ENCODE measurements around the gene SLC30A4.

Gene SLC30A4

GRCh38 chr15:45473068-45473467, 49.5 kb downstream of the SLC30A4 start:
- Histone ChIP-seq H3K23ac (ENCODE audit: low read length in 2 of 2) (no peak overlapping the region), H2BK120ac (ENCODE audit: low read depth, low read length) (no peak overlapping the region), H4K91ac (ENCODE audit: low read length) (no peak overlapping the region), H3K4ac (ENCODE audit: low read depth in 1 of 2, low read length in 2 of 2) (no peak overlapping the region), H3K27ac (ENCODE audit: low read length, poor library complexity, severe bottlenecking) (no peak overlapping the region), H3K36me3 (ENCODE audit: control insufficient read depth in 1 of 2, insufficient read depth in 2 of 2, low read depth in 1 of 2, low read length in 2 of 2) (no peaks in the 10 kb centered on the region), H2AK5ac (ENCODE audit: low read length, severe bottlenecking) (no peak overlapping the region), H3K14ac (ENCODE audit: low read length in 2 of 2) (no peak overlapping the region), H2AFZ (ENCODE audit: low read depth, low read length) (no peak overlapping the region), H3K4me3 (ENCODE audit: insufficient read depth in 1 of 2, low read depth in 1 of 2, low read length in 2 of 2) (no peak overlapping the region), H4K8ac (ENCODE audit: low read length) (no peak overlapping the region), H2BK12ac (ENCODE audit: low read length in 2 of 2) (no peak overlapping the region), H2BK15ac (ENCODE audit: low read depth, poor library complexity, severe bottlenecking) (no peak overlapping the region), H3K18ac (ENCODE audit: low read depth in 1 of 2, low read length in 2 of 2) (no peak overlapping the region), H3K27me3 (ENCODE audit: control insufficient read depth in 1 of 2, insufficient read depth in 1 of 2, low read length in 2 of 2) (peaks cover 0 to 8% of the 10 kb centered on the region in 2 experiments), H3K79me1 (replicated peaks; ENCODE audit: low read length, poor library complexity, severe bottlenecking) (no peaks in the 10 kb centered on the region), H3K9ac (ENCODE audit: low read length) (no peak overlapping the region), H2BK5ac (ENCODE audit: low read depth, low read length, poor library complexity, severe bottlenecking) (no peak overlapping the region), H3K4me1 (ENCODE audit: control insufficient read depth, insufficient read depth, low read depth, low read length) (no peaks in the 10 kb centered on the region), H3K9me3 (ENCODE audit: control insufficient read depth, low read length) (no peaks in the 10 kb centered on the region), H3K4me2 (ENCODE audit: low read length, poor library complexity, severe bottlenecking) (no peak overlapping the region)
- no peak for DNase-seq
- no CpG with 5 or more reads among the region's 2 CpGs for WGBS

GRCh38 chr15:45471151-45471550, 51.4 kb downstream of the SLC30A4 start:
- H3K4ac ChIP-seq (ENCODE audit: low read depth in 1 of 2, low read length in 2 of 2) = no peak overlapping the region
- no peak overlapping the region for H4K8ac ChIP-seq (ENCODE audit: low read length)
- H3K36me3 ChIP-seq (ENCODE audit: control insufficient read depth in 1 of 2, insufficient read depth in 2 of 2, low read depth in 1 of 2, low read length in 2 of 2) = no peaks in the 10 kb centered on the region
- no peak overlapping the region for H3K4me2 ChIP-seq (ENCODE audit: low read length, poor library complexity, severe bottlenecking)
- no peak overlapping the region for H2BK5ac ChIP-seq (ENCODE audit: low read depth, low read length, poor library complexity, severe bottlenecking)
- H2AFZ ChIP-seq (ENCODE audit: low read depth, low read length) = no peak overlapping the region
- DNase-seq = no peak
- H3K23ac ChIP-seq (ENCODE audit: low read length in 2 of 2) = no peak overlapping the region
- peaks cover 0 to 8% of the 10 kb centered on the region in 2 experiments for H3K27me3 ChIP-seq (ENCODE audit: control insufficient read depth in 1 of 2, insufficient read depth in 1 of 2, low read length in 2 of 2)
- no peak overlapping the region for H2BK120ac ChIP-seq (ENCODE audit: low read depth, low read length)
- no peaks in the 10 kb centered on the region for H3K9me3 ChIP-seq (ENCODE audit: control insufficient read depth, low read length)
- 58% methylated on average over 8 of the region's 8 CpGs for WGBS
- no peaks in the 10 kb centered on the region for H3K79me1 ChIP-seq (replicated peaks; ENCODE audit: low read length, poor library complexity, severe bottlenecking)
- no peak overlapping the region for H2AK5ac ChIP-seq (ENCODE audit: low read length, severe bottlenecking)
- H3K27ac ChIP-seq (ENCODE audit: low read length, poor library complexity, severe bottlenecking) = no peak overlapping the region
- no peak overlapping the region for H2BK15ac ChIP-seq (ENCODE audit: low read depth, poor library complexity, severe bottlenecking)
- no peaks in the 10 kb centered on the region for H3K4me1 ChIP-seq (ENCODE audit: control insufficient read depth, insufficient read depth, low read depth, low read length)
- no peak overlapping the region for H2BK12ac ChIP-seq (ENCODE audit: low read length in 2 of 2)
- H3K14ac ChIP-seq (ENCODE audit: low read length in 2 of 2) = no peak overlapping the region
- H3K9ac ChIP-seq (ENCODE audit: low read length) = no peak overlapping the region
- no peak overlapping the region for H4K91ac ChIP-seq (ENCODE audit: low read length)
- no peak overlapping the region for H3K18ac ChIP-seq (ENCODE audit: low read depth in 1 of 2, low read length in 2 of 2)
- H3K4me3 ChIP-seq (ENCODE audit: insufficient read depth in 1 of 2, low read depth in 1 of 2, low read length in 2 of 2) = no peak overlapping the region

DNA sequence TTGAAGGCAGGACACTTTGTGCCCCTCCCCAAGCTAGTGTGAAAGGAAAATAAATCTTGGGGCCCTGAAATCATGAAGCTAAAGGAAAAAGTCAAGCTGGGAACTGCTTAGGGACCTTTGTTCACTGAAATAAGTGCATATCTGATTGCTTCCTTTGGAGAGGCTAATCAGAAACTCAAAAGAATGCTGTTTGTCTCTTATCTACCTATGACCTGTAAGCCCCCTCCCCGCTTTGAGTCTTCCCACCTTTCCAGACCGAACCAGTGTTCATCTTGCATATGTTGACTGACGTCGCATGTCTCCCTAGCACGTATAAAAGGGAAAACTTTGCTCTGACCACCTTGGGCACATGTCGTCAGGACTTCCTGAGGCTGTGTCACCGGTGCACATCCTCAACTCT, 53.1 kb downstream of the SLC30A4 start:
- H3K4ac ChIP-seq (ENCODE audit: low read depth in 1 of 2, low read length in 2 of 2) = no peak overlapping the region
- no peak overlapping the region for H3K14ac ChIP-seq (ENCODE audit: low read length in 2 of 2)
- no peak overlapping the region for H2AFZ ChIP-seq (ENCODE audit: low read depth, low read length)
- H3K4me3 ChIP-seq (ENCODE audit: insufficient read depth in 1 of 2, low read depth in 1 of 2, low read length in 2 of 2) = no peak overlapping the region
- no peak overlapping the region for H2BK5ac ChIP-seq (ENCODE audit: low read depth, low read length, poor library complexity, severe bottlenecking)
- H3K36me3 ChIP-seq (ENCODE audit: control insufficient read depth in 1 of 2, insufficient read depth in 2 of 2, low read depth in 1 of 2, low read length in 2 of 2) = no peaks in the 10 kb centered on the region
- DNase-seq = no peak
- no peak overlapping the region for H2AK5ac ChIP-seq (ENCODE audit: low read length, severe bottlenecking)
- peaks cover 0 to 8% of the 10 kb centered on the region in 2 experiments for H3K27me3 ChIP-seq (ENCODE audit: control insufficient read depth in 1 of 2, insufficient read depth in 1 of 2, low read length in 2 of 2)
- no peak overlapping the region for H3K27ac ChIP-seq (ENCODE audit: low read length, poor library complexity, severe bottlenecking)
- H2BK12ac ChIP-seq (ENCODE audit: low read length in 2 of 2) = no peak overlapping the region
- no peaks in the 10 kb centered on the region for H3K9me3 ChIP-seq (ENCODE audit: control insufficient read depth, low read length)
- H2BK120ac ChIP-seq (ENCODE audit: low read depth, low read length) = no peak overlapping the region
- H2BK15ac ChIP-seq (ENCODE audit: low read depth, poor library complexity, severe bottlenecking) = no peak overlapping the region
- no peaks in the 10 kb centered on the region for H3K79me1 ChIP-seq (replicated peaks; ENCODE audit: low read length, poor library complexity, severe bottlenecking)
- no peak overlapping the region for H3K18ac ChIP-seq (ENCODE audit: low read depth in 1 of 2, low read length in 2 of 2)
- 30% methylated on average over 7 of the region's 7 CpGs for WGBS
- no peak overlapping the region for H4K8ac ChIP-seq (ENCODE audit: low read length)
- no peak overlapping the region for H3K4me2 ChIP-seq (ENCODE audit: low read length, poor library complexity, severe bottlenecking)
- no peak overlapping the region for H3K9ac ChIP-seq (ENCODE audit: low read length)
- H3K4me1 ChIP-seq (ENCODE audit: control insufficient read depth, insufficient read depth, low read depth, low read length) = no peaks in the 10 kb centered on the region
- H3K23ac ChIP-seq (ENCODE audit: low read length in 2 of 2) = no peak overlapping the region
- H4K91ac ChIP-seq (ENCODE audit: low read length) = no peak overlapping the region

GRCh38 chr15:45469027-45469426, 53.5 kb downstream of the SLC30A4 start:
- no peak overlapping the region for H2BK5ac ChIP-seq (ENCODE audit: low read depth, low read length, poor library complexity, severe bottlenecking)
- H3K18ac ChIP-seq (ENCODE audit: low read depth in 1 of 2, low read length in 2 of 2) = no peak overlapping the region
- no peak overlapping the region for H3K14ac ChIP-seq (ENCODE audit: low read length in 2 of 2)
- no peak overlapping the region for H2AK5ac ChIP-seq (ENCODE audit: low read length, severe bottlenecking)
- DNase-seq = no peak
- 19% methylated on average over 2 of the region's 2 CpGs for WGBS
- no peak overlapping the region for H4K91ac ChIP-seq (ENCODE audit: low read length)
- no peak overlapping the region for H3K4ac ChIP-seq (ENCODE audit: low read depth in 1 of 2, low read length in 2 of 2)
- peaks cover 0 to 8% of the 10 kb centered on the region in 2 experiments for H3K27me3 ChIP-seq (ENCODE audit: control insufficient read depth in 1 of 2, insufficient read depth in 1 of 2, low read length in 2 of 2)
- no peak overlapping the region for H2BK12ac ChIP-seq (ENCODE audit: low read length in 2 of 2)
- no peaks in the 10 kb centered on the region for H3K4me1 ChIP-seq (ENCODE audit: control insufficient read depth, insufficient read depth, low read depth, low read length)
- H3K4me2 ChIP-seq (ENCODE audit: low read length, poor library complexity, severe bottlenecking) = no peak overlapping the region
- no peak overlapping the region for H3K9ac ChIP-seq (ENCODE audit: low read length)
- H3K4me3 ChIP-seq (ENCODE audit: insufficient read depth in 1 of 2, low read depth in 1 of 2, low read length in 2 of 2) = no peak overlapping the region
- no peak overlapping the region for H2AFZ ChIP-seq (ENCODE audit: low read depth, low read length)
- H3K36me3 ChIP-seq (ENCODE audit: control insufficient read depth in 1 of 2, insufficient read depth in 2 of 2, low read depth in 1 of 2, low read length in 2 of 2) = no peaks in the 10 kb centered on the region
- no peaks in the 10 kb centered on the region for H3K9me3 ChIP-seq (ENCODE audit: control insufficient read depth, low read length)
- H3K27ac ChIP-seq (ENCODE audit: low read length, poor library complexity, severe bottlenecking) = no peak overlapping the region
- H4K8ac ChIP-seq (ENCODE audit: low read length) = no peak overlapping the region
- H2BK120ac ChIP-seq (ENCODE audit: low read depth, low read length) = no peak overlapping the region
- no peak overlapping the region for H3K23ac ChIP-seq (ENCODE audit: low read length in 2 of 2)
- H2BK15ac ChIP-seq (ENCODE audit: low read depth, poor library complexity, severe bottlenecking) = no peak overlapping the region
- H3K79me1 ChIP-seq (replicated peaks; ENCODE audit: low read length, poor library complexity, severe bottlenecking) = no peaks in the 10 kb centered on the region
